ENCODE measurements around the gene DAO.

DAO gene

DNA sequence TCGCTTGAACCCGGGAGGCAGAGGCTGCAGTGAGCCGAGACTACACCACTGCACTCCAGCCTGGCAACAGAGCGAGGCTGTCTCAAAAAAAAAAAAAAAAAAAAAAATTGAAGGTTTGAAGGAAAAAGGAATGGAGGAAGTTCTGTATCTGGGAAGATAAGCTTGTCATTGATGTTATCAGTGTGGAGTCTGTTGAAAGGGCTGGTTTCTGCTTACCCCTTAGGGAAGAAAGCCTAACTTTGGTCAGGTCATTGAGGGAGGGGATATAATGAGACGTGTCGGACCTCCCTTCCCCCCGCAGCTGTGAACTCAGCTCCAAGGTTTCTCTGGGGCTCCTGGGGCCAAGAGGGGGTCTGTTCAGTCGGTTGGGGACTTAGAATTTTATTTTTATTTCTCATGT is 16.4 kb downstream of the DAO start:
- H3K27me3 ChIP-seq (ENCODE audit: insufficient read depth, poor library complexity, severe bottlenecking) = no peaks in the 10 kb centered on the region
- DNase-seq (ENCODE audit: low read depth in 1 of 2, low spot score in 1 of 2) = peak in 1 of 2 experiments; percentile 10
- no peak overlapping the region for H3K4me3 ChIP-seq (replicated peaks; ENCODE audit: insufficient read depth, low read length)

DNA sequence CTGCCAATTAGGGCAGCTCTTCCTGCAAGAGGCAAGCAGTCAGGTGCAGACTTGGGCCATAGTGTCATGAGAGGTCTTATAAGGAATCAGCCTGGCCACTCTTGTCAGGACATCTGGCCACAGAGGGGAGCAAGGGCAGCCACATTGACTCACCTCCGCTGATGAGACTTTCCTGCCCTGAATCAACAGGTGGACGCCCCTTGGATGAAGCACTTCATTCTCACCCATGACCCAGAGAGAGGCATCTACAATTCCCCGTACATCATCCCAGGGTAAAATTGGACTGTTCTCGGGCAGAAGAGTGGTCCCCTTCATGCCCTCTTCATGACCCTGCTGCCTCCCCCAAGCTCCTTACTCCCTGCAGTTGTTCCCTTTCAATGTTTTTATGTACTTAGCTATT is 16.9 kb downstream of the DAO start:
- Histone ChIP-seq H3K27ac (replicated peaks) (no peak overlapping the region), H3K27me3 (ENCODE audit: insufficient read depth, poor library complexity, severe bottlenecking) (no peaks in the 10 kb centered on the region), H3K4me3 (replicated peaks; ENCODE audit: insufficient read depth, low read length) (no peak overlapping the region)
- no peak for TF ChIP-seq SPI1 (IDR thresholded peaks at IDR 0.05; ENCODE audit: borderline replicate concordance, low read depth)
- TF ChIP-seq POLR2AphosphoS5 (IDR thresholded peaks at IDR 0.05; ENCODE audit: low read depth) = no peak
- TF ChIP-seq, protein P1, sequence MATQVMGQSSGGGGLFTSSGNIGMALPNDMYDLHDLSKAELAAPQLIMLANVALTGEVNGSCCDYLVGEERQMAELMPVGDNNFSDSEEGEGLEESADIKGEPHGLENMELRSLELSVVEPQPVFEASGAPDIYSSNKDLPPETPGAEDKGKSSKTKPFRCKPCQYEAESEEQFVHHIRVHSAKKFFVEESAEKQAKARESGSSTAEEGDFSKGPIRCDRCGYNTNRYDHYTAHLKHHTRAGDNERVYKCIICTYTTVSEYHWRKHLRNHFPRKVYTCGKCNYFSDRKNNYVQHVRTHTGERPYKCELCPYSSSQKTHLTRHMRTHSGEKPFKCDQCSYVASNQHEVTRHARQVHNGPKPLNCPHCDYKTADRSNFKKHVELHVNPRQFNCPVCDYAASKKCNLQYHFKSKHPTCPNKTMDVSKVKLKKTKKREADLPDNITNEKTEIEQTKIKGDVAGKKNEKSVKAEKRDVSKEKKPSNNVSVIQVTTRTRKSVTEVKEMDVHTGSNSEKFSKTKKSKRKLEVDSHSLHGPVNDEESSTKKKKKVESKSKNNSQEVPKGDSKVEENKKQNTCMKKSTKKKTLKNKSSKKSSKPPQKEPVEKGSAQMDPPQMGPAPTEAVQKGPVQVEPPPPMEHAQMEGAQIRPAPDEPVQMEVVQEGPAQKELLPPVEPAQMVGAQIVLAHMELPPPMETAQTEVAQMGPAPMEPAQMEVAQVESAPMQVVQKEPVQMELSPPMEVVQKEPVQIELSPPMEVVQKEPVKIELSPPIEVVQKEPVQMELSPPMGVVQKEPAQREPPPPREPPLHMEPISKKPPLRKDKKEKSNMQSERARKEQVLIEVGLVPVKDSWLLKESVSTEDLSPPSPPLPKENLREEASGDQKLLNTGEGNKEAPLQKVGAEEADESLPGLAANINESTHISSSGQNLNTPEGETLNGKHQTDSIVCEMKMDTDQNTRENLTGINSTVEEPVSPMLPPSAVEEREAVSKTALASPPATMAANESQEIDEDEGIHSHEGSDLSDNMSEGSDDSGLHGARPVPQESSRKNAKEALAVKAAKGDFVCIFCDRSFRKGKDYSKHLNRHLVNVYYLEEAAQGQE (IDR thresholded peaks at IDR 0.05; ENCODE audit: insufficient replicate concordance, low read depth) = no peak
- no peak for DNase-seq (ENCODE audit: low read depth in 1 of 2, low spot score in 1 of 2)

More for the DNA sequence above, 16.4 kb downstream of the DAO start:
- no peak overlapping the region for H3K27ac ChIP-seq (replicated peaks)
- TF ChIP-seq, protein P2, sequence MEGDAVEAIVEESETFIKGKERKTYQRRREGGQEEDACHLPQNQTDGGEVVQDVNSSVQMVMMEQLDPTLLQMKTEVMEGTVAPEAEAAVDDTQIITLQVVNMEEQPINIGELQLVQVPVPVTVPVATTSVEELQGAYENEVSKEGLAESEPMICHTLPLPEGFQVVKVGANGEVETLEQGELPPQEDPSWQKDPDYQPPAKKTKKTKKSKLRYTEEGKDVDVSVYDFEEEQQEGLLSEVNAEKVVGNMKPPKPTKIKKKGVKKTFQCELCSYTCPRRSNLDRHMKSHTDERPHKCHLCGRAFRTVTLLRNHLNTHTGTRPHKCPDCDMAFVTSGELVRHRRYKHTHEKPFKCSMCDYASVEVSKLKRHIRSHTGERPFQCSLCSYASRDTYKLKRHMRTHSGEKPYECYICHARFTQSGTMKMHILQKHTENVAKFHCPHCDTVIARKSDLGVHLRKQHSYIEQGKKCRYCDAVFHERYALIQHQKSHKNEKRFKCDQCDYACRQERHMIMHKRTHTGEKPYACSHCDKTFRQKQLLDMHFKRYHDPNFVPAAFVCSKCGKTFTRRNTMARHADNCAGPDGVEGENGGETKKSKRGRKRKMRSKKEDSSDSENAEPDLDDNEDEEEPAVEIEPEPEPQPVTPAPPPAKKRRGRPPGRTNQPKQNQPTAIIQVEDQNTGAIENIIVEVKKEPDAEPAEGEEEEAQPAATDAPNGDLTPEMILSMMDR (IDR thresholded peaks at IDR 0.05; ENCODE audit: insufficient read depth, low read length) = no peak
- TF ChIP-seq, protein P1 (IDR thresholded peaks at IDR 0.05; ENCODE audit: insufficient replicate concordance, low read depth) = no peak
- TF ChIP-seq SPI1 (IDR thresholded peaks at IDR 0.05; ENCODE audit: borderline replicate concordance, low read depth) = no peak
- TF ChIP-seq POLR2AphosphoS5 (IDR thresholded peaks at IDR 0.05; ENCODE audit: low read depth) = no peak
- no peak for TF ChIP-seq GABPA (IDR thresholded peaks at IDR 0.05; ENCODE audit: low read depth)

DNA sequence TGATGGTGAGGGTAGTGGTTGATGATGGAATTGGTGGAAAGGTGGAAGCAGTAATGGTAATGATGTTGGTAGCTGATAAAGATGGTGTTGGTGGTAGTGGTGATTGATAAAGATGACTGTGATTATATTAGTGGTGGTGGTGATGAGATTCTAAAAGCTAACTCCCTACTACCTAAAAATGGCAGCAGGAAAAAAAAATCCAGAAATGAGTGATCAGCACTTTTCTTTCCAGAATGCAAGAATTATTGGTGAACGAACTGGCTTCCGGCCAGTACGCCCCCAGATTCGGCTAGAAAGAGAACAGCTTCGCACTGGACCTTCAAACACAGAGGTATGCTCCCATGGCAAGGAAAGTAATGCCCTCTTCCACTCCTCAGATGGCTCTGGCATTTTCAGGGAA is 19.3 kb downstream of the DAO start:
- TF ChIP-seq GABPA (IDR thresholded peaks at IDR 0.05; ENCODE audit: low read depth) (no peak), POLR2AphosphoS5 (IDR thresholded peaks at IDR 0.05; ENCODE audit: low read depth) (no peak), SPI1 (IDR thresholded peaks at IDR 0.05; ENCODE audit: borderline replicate concordance, low read depth) (no peak)
- TF ChIP-seq, protein P2 (IDR thresholded peaks at IDR 0.05; ENCODE audit: insufficient read depth, low read length) = no peak
- TF ChIP-seq, protein P1 (IDR thresholded peaks at IDR 0.05; ENCODE audit: insufficient replicate concordance, low read depth) = no peak
- Histone ChIP-seq H3K27me3 (ENCODE audit: insufficient read depth, poor library complexity, severe bottlenecking) (no peaks in the 10 kb centered on the region), H3K27ac (replicated peaks) (no peak overlapping the region), H3K4me3 (replicated peaks; ENCODE audit: insufficient read depth, low read length) (no peak overlapping the region)
- no peak for DNase-seq (ENCODE audit: low read depth in 1 of 2, low spot score in 1 of 2)

Data from HL-60 (cell line).